Esophagus mucosa (tissue), 1 donor: ENCODE measurements around the gene ANKS1B. TPM values are rescaled to one million over a fixed set of nuclear protein-coding genes. Genes with fewer than 3 reads are reported as not detected.
"Not testable (repeated sequence)": the region's sequence is repeated elsewhere in the genome, so short reads cannot be mapped to it uniquely, and the experiment has no call there.

ENCODE experiments used
- ATAC-seq: fragments of 200-7000 bp; cut with Tn5 transposase; one replicate; pipeline ENCODE4 v1.9.1; 2020
- total RNA-seq: library from RNA; stranded (reverse); gene quantifications from one replicate; pipeline ENCODE4 v1.2.4, GENCODE V29; 2023
- donor health status: DM: yes; HTN: yes; CAD: no.

ANKS1B gene
- total RNA-seq, 1 donor from 2014 or later: 2.8 TPM

- ATAC-seq: no peak
Observed at GRCh38 chr12:98847242-98847641, 1137.5 kb downstream of the ANKS1B start.

GRCh38 chr12:98845957-98846356 lies 1138.8 kb downstream of the ANKS1B start:
- no peak for ATAC-seq

DNA sequence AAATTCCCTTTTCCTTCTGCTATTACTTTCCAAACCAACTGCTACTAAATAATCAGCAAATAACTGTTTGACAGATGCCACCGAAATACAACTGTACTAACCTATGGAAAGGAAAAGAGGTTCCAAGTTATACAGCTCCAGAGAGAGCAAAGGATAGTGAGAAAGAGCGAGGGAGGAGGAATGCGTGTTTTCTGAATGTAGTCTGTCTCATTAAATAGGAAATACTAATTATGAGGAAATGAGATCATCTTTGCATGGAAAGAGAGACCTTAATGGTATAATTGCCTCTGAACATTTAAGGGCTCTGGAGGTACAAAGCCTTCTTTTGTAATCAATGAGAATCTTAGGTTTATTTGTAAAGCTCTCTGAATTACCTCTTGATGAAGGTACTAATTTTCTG lies 1144.4 kb downstream of the ANKS1B start:
- ATAC-seq: no peak

- ATAC-seq: no peak
Observed at GRCh38 chr12:98838231-98838647, 1146.5 kb downstream of the ANKS1B start.

DNA sequence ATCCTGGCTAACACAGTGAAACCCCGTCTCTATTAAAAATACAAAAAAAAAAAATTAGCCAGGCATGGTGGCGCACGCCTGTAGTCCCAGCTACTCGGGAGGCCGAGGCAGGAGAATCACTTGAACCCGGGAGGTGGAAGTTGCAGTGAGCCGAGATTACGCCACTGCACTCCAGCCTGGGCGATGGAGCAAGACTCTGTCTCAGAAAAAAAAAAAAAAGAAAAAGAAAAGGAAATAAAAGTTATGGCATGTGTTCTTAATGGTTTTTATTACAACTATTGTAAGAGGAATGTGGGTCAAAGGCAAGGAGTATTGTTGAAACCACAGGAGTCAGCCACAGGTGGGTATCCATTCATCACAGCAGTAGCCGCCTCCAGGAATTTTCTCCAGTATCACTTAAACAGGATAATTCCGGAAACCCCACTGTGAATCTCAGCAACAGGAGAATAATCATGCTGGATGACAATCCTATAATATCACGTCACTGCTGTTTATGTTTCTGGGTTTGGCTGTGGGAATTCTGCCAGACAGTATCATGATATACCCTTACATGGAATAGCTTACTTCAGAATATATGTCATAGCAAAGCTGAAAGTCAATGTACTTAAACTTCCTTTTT lies 1147.5 kb downstream of the ANKS1B start:
- not testable (repeated sequence) for ATAC-seq

GRCh38 chr12:98830657-98831056 lies 1154.1 kb downstream of the ANKS1B start:
- ATAC-seq: no peak

- no peak for ATAC-seq
Observed at GRCh38 chr12:98828802-98829600, 1155.7 kb downstream of the ANKS1B start.

DNA sequence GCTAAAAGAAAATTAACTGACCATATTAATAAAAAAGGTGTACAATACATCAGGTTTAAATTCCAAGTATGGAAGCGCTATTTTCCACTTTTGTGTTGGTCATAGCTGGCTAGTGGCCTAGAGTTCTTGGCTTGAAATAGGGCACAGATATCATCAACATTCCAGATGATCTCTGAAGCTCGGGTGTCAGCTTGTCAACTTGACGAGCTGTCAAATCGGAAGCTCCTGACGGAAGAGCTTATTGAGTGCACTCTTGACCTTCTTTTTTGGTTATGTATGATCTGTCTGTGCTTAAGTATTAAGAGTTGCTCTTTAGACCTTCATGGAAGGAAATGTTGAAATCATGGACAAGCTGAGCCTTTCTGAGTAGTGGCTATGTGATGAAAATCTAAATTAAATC lies 1161.7 kb downstream of the ANKS1B start:
- ATAC-seq: no peak

DNA sequence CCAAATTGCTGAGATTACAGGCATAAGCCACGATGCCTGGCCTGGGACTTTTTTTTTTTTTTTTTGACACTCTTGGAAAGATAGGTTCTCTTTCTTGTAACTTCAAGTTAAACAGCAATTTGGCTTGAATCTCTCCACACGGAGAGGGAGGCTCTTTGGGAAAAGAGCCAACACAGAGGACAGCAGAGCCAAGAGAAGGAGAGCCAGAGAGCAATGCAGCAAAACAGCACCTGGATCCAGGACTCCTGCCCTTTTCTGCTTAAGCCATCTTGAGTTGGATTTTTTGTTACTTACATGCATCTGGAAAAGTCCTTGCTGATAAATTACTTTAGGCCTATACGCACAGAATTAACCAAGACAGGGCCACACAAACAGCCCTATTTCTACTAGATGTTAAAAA lies 1162.9 kb downstream of the ANKS1B start:
- ATAC-seq: no peak

GRCh38 chr12:98821232-98821631 lies 1163.5 kb downstream of the ANKS1B start:
- ATAC-seq: no peak

GRCh38 chr12:98819821-98820404 lies 1164.8 kb downstream of the ANKS1B start:
- no peak for ATAC-seq

DNA sequence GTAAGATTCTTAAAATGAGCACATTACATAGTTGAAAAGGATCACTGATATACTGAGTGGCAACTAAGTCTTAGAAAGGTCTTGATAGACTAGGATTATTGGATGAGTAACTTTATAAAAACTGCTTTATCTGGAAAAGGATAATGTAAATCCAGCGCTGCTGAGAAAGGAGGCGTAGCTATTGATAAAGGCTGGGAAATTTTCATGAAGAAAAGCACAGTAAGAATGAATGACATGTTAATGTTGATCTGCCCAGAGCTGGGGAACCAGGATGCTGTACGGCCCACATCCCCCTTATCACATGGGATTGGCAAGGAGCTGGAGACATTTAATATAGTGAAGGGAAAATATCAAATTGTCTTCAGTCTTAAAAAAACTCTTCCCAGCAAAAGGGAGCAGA lies 1165.7 kb downstream of the ANKS1B start:
- no peak for ATAC-seq

DNA sequence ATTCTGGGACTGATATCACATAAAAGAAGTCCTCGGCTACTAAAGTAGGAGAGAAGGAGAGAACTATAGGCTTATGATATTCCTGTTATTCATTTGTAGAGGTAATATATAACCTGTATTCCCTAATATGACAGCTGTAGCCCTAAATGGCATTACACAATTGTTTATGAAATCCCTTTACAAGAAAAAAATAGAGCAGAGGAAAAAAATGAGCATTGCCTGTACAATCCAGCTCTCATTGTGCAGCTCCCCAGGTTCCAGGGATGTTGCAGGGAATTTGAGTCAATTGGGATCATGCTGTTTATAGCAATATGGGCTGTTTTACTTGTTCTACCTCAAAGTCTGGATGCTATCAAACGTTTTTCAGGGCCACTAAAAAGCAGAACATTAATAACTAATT lies 1166.5 kb downstream of the ANKS1B start:
- no peak for ATAC-seq

DNA sequence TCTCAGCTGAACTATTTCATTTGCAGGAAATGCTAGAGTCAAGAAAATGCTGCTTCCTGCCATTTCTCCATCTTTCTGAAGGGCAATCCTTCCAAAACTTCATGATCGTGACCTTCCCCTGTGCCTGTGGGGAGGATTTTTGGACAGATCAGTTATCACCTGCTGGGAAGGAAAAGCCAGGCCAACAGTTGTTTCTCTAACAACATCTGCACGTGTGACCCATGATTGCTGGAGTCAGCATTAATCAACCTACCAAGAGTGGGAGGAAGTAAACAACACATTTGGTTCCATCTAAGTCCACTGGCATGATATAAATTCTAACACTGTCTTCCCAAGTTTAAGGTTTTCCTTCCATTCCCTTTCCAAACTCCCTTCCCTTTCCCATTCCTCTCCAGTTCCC lies 1167.0 kb downstream of the ANKS1B start:
- ATAC-seq: no peak

DNA sequence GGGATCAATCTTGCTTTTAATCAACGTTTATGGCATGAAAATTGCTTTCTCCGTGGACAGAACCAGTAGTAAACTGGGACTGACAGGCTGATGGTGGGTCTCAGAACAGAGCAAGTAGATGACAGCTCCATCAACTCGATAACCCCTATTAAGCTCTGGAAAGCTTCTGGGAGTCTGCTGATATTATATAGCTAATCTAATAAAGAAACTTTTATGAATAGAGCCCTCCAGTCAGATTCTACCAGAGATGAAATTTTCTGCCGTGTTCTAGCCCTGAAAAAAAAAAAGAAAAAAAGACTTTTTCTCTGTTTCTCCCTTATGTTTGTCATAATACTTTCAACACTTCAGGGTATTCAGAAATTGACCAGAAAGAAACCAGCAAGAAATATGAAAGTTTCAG lies 1168.0 kb downstream of the ANKS1B start:
- no peak for ATAC-seq

DNA sequence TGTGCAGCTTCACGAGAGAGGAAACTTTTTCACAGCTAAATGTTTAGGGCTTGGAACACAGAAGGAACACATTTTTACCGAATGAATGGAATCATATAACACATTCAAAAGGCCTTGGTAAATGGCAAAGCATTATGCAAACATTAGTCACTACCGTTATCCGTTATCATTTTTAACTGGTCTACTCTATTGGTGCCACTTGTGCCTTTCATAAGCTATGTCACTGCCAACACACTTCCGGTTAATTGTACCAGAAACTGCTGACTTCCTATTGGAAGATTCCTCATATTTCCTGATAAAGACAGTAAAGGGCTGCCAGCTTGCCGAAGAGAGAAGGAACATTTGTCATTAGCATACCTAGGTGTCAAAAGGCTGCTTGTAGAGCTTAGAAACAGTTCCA lies 1170.5 kb downstream of the ANKS1B start:
- ATAC-seq: no peak

DNA sequence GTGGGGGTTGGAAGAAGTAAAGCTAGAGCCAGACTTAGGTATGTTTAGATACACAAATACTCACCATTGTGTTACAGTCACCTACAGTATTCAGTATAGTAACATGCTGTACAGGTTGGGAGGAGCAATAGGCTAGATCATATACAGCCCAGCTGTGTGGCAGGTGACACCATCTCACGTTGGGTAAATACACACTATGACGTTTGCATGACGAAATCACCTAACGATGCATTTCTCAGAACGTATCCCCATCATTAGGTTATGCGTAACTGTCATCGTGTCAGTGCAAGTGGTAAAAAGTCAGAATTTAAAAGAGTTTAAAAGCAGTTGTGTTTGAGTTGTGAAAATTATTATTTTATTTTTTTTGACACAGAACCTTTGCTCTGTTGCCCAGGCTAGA lies 1172.5 kb downstream of the ANKS1B start:
- ATAC-seq: no peak

DNA sequence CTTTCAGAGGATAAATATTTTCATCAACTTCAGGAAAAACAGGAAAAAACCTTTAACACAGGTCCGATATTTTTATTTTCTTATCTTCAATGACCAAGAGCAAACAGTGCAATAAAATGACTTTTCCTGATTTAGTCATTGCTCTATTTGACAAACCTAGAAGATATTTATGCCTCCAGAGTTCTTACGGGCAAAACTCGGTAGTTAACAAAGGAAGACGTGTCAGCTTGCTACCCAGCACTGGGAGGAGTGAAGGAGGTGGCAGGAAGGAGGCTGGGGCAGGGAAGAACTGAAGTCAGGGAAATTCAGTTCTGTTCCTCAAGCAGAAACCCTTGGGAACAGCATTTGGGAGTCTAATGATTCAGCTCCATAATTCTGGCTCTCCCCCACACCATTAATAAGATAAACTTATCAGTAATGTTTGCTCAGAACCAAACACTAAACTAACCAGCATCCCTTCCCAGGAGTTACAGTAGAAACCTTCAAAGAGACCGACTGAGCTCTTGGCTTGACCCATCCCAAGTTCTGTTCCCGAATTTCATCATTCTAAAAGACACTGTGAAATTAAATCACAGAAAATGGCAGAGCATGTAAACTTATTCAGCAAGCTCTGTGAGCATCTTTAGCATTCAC lies 1176.4 kb downstream of the ANKS1B start:
- ATAC-seq: no peak

DNA sequence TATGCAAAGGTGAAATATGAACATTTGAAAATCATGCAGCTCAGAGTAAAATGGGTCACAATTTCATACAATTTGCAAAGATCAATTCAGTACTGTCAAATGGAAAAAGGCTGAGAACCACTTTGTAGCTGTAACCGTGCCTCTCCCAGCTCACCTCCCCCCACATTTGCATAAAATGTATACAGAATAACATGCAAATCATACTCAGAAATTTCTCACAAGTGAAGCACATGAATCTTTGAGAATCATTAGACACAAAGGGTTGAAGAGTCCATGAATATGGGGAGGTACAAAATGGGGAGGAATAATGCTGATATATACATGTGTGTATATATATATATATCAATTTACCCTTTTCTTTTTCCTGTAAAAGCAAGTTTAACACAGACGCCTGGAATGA lies 1177.5 kb downstream of the ANKS1B start:
- ATAC-seq: no peak

- ATAC-seq: no peak
Observed at GRCh38 chr12:98803468-98804209, 1181.1 kb downstream of the ANKS1B start.

- no peak for ATAC-seq
Observed at GRCh38 chr12:98799822-98800221, 1184.9 kb downstream of the ANKS1B start.

DNA sequence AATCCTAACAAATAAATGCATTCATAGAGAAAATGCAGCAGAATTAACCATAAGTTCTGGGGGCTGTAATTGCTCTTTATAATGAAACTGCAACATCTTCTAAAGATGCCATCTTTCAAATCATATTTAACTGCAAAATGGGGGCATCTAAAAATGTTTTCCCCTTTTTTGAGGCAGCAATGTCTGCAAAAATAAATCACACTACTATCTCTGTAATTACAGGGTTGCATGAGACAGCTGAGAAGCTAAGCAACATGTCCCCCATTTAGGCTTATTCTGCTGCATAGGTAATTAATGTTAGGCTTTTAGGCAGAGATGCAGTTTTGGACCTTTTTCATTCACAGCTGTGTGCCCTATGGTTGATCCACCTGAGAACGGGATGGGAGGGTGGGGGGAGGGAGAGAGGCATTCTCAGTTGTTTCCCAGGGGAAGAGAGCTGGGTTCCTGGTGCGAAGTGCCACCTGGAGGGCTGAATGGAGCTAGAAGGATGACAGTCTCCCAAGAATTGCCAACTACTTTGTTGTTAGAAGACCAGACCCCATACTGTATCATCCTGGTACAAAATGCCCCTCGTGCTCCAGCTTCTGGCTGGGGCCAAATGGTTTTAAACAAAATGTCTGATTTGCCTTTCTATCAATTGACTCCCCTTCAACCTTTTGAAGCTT lies 1185.5 kb downstream of the ANKS1B start:
- ATAC-seq: no peak
